CD4-positive, alpha-beta T cell treated with Interleukin-21 for 1 hour (primary cell): Measurements from ENCODE around the gene DOCK6.
"Not testable (repeated sequence)": the region's sequence is repeated elsewhere in the genome, so short reads cannot be mapped to it uniquely, and the experiment has no call there.

Experiments used
- DNase-seq: peaks from one replicate; pipeline ENCODE4 v3.0.0-alpha.2; 2020

DOCK6 gene

DNA sequence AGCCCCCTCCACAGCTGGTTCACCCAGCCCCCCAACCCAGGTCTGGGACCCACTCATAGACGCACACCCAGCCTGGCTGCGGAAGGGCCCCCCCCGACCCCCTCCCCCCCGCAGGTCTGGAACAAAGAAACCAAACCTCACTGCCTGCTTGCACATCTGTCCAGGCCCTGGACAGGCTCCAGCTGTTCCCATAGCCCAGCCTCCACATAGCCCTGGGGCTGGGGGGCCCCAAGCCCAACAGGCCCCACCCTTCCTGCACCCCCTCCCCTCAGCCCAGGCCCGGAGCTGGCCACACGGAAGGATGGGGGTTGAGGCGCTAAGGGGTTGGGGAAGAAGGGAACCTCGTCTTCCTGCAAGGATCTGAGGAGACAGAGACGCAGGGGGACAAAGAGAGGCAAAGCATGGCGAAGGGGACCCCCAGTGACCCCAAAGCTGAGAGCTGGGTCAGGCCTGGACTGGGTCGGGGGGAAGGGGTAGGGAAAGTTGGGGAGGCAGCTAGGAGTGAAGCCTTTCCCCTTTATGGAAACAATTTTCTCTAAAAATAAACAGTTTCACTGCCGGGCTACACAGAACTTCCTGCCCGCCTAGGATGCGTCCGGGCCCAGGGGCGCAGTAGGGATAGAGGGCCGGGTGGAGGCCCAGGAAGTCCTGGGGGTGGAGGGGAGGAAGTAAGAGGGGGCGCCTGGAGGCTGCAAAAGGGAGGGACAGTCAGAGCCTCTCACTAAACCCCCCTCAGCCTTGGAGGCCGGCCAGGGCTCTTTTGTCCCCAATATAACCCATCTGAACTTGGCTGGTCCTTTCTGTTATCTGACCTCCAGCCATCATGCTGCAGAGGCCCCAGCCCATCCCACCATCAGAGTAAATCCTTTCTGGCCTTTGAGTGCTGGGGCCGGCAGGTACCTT, 67.4 kb downstream of the DOCK6 start:
- no peak for DNase-seq

GRCh38 chr19:11194173-11194572, 68.2 kb downstream of the DOCK6 start:
- DNase-seq: no peak

- no peak for DNase-seq
These were observed 69.1 kb downstream of the DOCK6 start for GRCh38 chr19:11192957-11193939.

DNA sequence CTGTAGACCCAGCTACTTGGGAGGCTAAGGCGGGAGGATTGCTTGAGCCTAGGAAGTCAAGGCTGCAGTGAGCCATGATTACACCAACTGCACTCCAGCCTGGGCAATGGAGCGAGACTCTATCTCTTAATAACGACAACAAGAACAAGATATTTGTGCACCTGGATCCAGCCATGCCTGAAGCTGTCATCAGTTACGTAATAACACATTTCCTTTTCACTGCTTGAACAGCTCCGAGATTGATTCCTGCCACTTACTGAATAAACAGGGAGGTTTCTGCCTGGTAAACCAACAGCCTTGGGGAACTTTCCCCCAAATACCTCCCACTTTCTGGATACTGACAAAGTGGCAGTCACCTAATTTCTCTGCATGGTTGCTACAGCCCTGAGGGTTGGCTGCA, 70.4 kb downstream of the DOCK6 start:
- no peak for DNase-seq

GRCh38 chr19:11191273-11191755, 71.0 kb downstream of the DOCK6 start:
- DNase-seq: no peak

GRCh38 chr19:11190501-11190900, 71.8 kb downstream of the DOCK6 start:
- DNase-seq: no peak

GRCh38 chr19:11187441-11187840, 74.9 kb downstream of the DOCK6 start:
- DNase-seq: no peak

DNA sequence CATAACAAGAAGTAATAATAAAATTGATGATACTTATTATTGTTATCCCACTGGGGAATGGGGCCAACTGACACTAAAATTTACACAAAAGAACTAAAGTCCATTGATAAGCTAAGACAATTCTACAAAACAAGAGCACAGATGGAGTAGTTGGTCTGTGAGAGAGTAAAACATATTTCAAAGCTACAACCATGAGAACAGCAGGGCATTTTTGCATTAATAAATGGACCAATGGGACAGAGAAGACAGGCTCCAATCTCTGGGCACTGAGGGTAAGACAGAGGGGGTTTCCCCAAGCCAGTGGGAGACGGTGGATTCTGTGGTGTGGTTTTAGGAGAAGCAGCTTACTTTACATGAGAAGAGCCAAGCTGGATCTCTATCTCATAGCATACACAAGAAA, 79.3 kb downstream of the DOCK6 start:
- DNase-seq: no peak

DNA sequence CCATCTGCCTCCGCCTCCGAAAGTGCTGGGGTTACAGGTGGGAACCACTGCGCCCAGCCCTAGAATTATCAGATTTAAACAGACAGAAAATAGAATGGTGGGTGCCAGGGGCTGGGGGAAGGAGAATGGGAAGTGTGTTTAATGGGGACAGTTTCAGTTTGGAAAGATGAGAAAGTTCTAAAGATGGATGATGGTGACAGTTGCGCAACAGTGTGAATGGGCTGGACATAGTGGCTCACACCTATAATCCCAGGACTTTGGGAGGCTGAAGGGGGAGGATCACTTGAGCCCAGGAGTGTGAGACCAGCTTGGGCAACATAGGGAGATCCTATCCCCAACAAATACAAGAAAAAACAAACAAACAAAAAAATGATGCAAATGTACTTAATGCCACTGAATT, 80.8 kb downstream of the DOCK6 start:
- no peak for DNase-seq

DNA sequence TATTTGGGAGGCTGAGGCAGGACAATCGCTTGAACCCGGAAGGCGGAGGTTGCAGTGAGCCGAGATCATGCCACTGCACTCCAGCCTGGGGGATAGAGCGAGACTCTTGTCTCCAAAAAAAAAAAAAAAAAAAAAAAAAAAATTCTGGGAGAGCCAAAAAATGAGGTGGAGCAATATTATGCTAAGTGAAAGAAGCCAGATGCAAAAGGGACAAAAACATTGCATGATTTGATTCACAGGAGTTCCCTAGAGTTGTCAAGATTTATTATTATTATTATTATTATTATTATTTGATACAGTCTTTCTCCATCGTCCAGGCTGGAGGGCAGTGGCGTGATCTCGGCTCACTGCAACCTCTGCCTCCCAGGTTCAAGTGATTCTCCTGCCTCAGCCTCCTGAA, 81.3 kb downstream of the DOCK6 start:
- not testable (repeated sequence) for DNase-seq

GRCh38 chr19:11180346-11180745, 82.0 kb downstream of the DOCK6 start:
- DNase-seq: no peak

GRCh38 chr19:11179716-11180297, 82.5 kb downstream of the DOCK6 start:
- DNase-seq: no peak

GRCh38 chr19:11179145-11179465, 83.2 kb downstream of the DOCK6 start:
- DNase-seq: not testable (repeated sequence)

- DNase-seq: no peak
These were observed 84.7 kb downstream of the DOCK6 start for GRCh38 chr19:11177592-11177991.

DNA sequence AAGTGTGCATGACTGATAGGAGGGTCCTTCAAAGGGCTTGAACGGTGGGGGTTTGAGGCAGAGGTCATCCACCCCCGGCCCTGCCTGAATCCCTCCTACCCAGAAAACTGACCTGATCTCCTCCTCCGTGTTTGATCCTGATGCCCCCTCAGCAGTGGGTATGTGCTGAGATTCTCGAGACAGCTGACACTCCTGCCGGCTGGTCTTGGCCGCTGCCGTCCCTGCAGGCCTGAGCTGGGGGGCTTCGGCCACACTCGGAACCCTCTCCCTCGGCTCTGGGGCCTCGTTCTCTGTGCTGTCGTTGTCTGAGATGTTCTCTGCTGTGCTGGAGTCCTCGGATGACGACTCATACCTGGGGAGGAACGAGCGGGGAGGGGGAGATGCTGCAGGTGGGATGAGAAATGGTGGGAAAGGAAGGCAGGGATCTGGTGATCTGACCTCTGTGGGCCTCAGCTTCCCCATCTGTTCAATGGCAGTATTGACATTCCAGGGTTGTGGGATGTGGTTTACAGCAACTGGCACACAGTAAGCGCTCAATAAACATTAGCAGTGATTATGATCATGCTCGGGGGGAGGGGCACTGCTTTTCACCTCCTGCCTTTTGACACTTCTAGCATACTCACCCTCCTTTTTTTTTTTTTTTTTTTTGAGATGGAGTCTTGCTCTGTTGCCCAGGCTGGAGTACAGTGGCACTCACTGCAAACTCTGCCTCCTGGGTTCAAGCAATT, 85.7 kb downstream of the DOCK6 start:
- DNase-seq: no peak

- DNase-seq: no peak
These were observed 86.4 kb downstream of the DOCK6 start for GRCh38 chr19:11175920-11176319.

DNA sequence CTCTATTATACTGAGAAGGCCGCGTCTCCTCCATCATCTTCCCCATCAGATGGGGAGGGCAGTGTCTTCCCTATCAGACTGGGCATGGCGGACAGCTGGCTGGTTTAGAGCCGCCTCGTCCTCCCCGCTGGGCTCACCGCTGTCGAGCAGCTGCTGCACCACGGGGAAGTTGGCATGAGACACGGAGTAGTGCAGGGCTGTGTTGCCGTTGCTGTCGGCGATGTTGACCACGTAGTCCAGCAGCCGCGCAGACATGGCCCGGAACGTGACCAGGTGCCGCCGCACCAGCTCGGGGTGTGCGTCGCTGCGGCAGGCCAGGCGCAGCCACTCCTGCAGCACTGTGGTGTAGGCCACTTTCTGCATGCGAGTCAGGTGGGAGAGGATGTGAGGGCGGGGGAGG, 88.0 kb downstream of the DOCK6 start:
- DNase-seq: no peak

DNA sequence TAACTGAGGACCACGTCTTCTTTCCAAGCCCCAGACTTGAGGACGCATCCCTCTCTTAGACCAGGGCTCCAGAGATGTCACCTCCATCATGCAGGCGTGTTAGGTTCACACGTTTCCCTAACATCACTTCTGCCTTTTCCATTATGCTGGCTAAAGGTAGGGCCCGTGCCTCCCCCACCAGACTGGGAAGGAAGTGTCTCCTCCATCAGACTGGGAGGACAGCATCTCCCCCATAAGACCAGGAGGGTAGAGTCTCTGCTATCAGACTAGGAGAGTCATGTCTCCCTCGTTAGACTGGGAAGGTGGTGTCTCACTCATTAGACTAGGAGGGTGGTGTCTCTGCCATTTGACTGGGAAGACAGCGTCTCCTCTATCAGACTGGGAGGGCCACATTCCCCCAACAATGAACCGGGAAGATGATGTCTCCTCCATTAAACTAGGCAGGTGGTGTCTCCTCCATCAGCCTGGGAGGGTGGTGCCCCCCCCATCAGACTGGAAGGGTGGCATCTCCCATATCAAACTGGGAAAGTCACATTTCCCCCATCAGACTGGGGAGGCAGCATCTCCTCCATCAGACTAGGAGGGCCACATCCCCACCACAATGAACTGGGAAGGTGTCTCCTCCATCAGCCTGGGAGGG, 88.7 kb downstream of the DOCK6 start:
- no peak for DNase-seq

- no peak for DNase-seq
These were observed 89.7 kb downstream of the DOCK6 start for GRCh38 chr19:11172576-11172975.

- no peak for DNase-seq
These were observed 91.2 kb downstream of the DOCK6 start for GRCh38 chr19:11171144-11171543.

DNA sequence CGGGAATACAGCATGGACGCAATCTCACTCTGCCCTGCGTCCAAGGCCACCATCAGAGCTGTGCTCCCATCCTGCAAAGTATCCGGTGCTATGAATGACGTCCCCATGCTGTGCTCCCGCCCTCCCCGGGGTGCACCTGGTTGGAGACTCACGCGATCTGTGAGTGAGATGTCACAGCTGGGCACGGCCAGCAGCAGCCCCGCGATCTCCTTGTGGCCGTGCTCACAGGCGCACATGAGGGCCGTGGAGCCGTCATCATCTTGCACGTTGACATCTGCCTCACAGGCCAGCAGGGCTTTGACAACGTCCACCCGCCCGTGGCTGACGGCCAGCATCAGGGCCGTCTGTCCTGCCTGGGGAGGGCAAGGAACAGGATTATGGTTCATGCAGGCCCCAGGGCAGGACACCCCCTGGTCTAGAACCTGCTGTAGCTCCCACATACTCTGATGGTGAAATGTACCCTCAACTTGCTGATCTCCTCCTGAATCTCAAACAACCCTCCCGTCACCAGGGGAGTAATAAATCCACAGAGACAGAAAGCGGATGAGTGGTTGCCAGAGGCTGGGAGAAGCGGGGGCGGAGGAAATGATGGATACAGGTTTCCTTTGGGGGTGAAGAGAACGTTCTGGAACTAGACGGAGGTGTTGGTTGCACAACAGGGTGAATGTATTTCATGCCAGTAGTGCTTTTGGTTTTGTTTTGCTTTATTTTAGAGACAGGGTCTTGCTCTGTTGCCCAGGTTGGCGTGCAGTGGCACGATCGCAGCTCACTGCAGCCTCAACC, 92.2 kb downstream of the DOCK6 start:
- DNase-seq: no peak
